Medulla oblongata (tissue), 1 donor: Measurements from ENCODE around the gene DAB2IP.
A peak's percentile ranks its signal among the peaks of the same experiment; 100 is the strongest.

Source experiments
- DNase-seq: peaks from one replicate; pipeline ENCODE4 v3.0.0-alpha.2; 2015; ENCODE audit errors: extremely low spot score

Gene DAB2IP

GRCh38 chr9:121815546-121816448 is 164.4 kb downstream of the DAB2IP start:
- no peak for DNase-seq

- DNase-seq, result no peak
These were observed 165.0 kb downstream of the DAB2IP start for GRCh38 chr9:121816449-121816817.

GRCh38 chr9:121816845-121817450 is 165.5 kb downstream of the DAB2IP start:
- DNase-seq, result no peak

GRCh38 chr9:121817476-121817875 is 166.0 kb downstream of the DAB2IP start:
- DNase-seq, result no peak

- DNase-seq, result no peak
These were observed 166.7 kb downstream of the DAB2IP start for GRCh38 chr9:121818016-121818661.

GRCh38 chr9:121818841-121819427 is 167.5 kb downstream of the DAB2IP start:
- DNase-seq, result no peak

GRCh38 chr9:121819428-121820231 is 168.2 kb downstream of the DAB2IP start:
- no peak for DNase-seq

- DNase-seq, result no peak
These were observed 169.0 kb downstream of the DAB2IP start for GRCh38 chr9:121820286-121821005.

- DNase-seq, result no peak
These were observed 169.9 kb downstream of the DAB2IP start for GRCh38 chr9:121821326-121821725.

GRCh38 chr9:121822093-121823085 is 171.0 kb downstream of the DAB2IP start:
- DNase-seq, result no peak

- no peak for DNase-seq
These were observed 172.2 kb downstream of the DAB2IP start for GRCh38 chr9:121823451-121824169.

- no peak for DNase-seq
These were observed 173.2 kb downstream of the DAB2IP start for GRCh38 chr9:121824651-121825030.

GRCh38 chr9:121825031-121825691 is 173.7 kb downstream of the DAB2IP start:
- no peak for DNase-seq

- DNase-seq, result no peak
These were observed 175.3 kb downstream of the DAB2IP start for GRCh38 chr9:121826711-121827110.

- DNase-seq, result peak; percentile 38
These were observed 176.0 kb downstream of the DAB2IP start for GRCh38 chr9:121827251-121827967.

GRCh38 chr9:121830441-121831140 is 179.2 kb downstream of the DAB2IP start:
- no peak for DNase-seq

GRCh38 chr9:121831869-121832268 is 180.4 kb downstream of the DAB2IP start:
- DNase-seq, result no peak
